GM12874 (cell line): ENCODE measurements around the gene SH3RF3.

Source experiments
- TF ChIP-seq, protein P1 (sequence below): IDR thresholded peaks from 2 replicates; pipeline ENCODE4 v1.5.1; 2011; ENCODE audit warnings: low read depth, mild to moderate bottlenecking, control low read depth, low read length, moderate library complexity; ENCODE audit not compliant: insufficient read depth

Gene SH3RF3

DNA sequence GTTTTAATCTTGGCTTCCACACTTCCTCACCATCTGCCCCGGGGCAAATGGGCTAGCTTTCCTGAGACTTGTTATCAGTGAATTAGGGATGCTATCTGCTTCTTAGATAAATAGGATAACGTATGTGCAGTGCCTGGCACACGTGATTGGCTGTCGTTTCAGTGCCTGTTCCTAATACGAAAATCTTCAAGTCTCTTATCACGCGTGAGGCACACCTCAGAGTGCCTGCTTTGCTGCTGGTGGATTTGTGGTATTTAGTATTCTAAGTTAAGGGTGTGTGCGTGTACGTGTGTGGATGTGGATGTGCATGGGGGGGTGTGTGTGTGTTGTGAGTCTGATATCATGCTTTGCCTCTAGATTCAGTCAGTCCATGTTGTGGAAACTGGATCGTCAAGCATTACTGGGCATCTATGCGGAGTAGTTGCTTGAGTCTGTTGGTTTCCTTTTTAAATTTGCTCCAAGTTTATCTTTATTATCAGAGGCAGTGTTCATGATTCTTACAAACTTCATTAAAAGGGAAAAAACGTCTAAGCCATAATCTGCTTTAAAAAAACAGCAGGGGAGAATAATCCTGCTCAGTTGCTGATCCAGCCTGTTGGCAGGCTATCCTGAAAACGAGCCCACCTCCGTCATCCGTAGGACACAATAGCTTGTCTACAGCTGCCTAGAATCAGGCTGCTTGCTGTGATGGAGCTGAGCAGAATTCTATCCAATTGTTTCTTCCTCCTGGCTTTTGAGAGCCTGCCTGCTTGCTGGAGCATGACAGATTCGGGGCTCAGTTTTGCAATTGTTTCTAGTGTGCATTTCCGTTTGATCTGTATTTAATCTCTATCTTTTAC is 6.6 kb downstream of the SH3RF3 start:
- TF ChIP-seq, protein P1, sequence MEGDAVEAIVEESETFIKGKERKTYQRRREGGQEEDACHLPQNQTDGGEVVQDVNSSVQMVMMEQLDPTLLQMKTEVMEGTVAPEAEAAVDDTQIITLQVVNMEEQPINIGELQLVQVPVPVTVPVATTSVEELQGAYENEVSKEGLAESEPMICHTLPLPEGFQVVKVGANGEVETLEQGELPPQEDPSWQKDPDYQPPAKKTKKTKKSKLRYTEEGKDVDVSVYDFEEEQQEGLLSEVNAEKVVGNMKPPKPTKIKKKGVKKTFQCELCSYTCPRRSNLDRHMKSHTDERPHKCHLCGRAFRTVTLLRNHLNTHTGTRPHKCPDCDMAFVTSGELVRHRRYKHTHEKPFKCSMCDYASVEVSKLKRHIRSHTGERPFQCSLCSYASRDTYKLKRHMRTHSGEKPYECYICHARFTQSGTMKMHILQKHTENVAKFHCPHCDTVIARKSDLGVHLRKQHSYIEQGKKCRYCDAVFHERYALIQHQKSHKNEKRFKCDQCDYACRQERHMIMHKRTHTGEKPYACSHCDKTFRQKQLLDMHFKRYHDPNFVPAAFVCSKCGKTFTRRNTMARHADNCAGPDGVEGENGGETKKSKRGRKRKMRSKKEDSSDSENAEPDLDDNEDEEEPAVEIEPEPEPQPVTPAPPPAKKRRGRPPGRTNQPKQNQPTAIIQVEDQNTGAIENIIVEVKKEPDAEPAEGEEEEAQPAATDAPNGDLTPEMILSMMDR: no peak

DNA sequence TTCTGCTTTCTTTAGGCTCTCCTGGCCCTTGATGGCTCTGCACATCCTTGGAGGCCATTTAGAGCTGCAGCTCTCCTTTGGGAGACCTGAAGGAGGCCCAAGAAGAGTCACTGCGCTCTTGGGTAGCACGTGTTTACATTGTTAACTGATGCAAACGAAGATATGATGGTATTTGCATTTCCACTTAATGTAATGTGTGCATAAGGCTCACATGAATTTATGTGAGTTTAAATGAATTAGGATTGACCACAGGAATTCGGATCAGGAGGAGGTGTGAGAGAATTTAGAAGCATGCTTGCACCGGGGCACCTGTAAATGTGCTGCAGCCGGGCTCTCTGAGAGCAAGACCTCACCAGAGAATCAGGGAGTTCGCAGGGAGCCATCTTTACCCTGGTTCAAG is 7.5 kb downstream of the SH3RF3 start:
- TF ChIP-seq, protein P1: no peak

DNA sequence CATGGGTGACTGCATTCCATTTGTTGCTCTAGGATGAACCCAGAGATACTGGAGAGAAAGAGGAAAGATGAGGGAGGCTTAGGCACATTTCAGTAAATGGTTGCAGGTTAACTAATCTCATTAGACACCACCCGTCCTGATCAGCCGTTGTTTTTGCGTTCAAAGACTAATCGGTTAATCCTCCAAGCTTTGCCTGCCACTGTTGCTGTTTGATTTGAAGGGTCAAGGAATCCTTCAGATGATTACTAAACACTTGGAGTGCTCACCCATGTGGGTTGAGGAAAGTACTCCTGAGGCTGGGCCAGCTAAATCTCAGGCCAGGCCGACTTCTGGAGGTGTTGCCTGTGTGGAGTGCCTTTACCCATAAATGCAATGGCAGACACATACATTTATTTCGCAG is 8.6 kb downstream of the SH3RF3 start:
- TF ChIP-seq, protein P1: no peak

DNA sequence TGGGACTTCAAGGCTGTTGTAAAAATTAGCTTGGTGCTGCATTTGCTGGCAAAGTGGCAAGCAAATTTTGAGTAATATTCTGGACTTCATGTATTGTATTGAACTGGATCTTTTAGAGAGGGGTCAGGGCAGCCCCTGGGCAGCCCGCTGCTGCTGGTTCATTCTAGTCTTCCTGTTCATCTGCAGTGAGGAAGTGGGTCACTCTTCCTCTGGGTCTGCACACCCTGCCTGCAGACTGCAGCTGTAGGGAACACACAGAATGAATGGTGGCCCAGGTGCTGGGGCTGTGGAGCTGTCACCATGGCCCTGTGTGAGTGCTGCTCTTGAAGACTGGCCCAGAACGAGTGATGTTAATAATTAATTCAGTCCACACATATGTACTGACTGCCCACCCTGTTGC is 9.4 kb downstream of the SH3RF3 start:
- TF ChIP-seq, protein P1: no peak

DNA sequence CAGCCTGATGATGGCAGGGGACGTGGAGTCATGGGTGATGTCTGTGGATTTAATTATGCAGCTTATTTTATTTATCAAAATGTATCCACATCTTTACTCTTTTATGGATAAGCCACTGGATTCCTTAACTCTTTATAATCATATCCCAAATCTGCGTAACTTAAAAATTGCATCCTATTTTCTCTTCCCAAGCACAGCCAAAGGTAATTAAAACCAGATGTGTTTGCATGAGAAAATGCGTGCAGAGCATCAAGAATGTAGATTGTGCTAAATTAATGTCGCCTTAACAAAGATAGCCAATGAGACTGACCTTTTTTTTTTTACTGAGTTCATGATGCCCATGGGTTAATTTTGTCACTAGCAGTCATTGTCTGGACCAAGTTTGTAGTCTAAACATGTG is 10.0 kb downstream of the SH3RF3 start:
- TF ChIP-seq, protein P1: no peak

DNA sequence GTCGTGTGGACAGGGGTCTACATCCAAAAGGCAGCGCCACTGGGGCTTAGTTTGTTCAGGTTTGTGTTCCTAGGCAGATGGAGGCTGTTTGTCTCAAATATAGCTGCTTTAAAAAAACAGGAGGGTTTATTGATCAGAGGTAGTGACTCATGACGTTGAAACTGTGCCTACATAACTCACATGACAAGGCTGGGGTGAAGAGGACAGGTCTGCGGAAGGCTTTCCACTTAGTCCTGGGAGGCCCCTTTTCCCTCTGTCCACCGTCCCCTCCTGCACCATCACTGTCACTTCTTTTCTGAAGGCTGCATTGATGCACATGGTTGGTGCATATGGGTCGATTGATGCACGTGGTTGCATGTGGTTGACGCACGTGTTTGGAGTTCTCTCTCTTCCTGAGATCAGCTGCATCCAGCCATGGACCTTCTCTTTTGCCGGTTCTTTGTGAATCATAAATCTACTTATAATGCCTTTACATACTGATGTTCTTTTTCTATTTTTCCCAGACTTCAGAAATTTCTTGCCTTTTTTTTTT is 10.9 kb downstream of the SH3RF3 start:
- TF ChIP-seq, protein P1: no peak

DNA sequence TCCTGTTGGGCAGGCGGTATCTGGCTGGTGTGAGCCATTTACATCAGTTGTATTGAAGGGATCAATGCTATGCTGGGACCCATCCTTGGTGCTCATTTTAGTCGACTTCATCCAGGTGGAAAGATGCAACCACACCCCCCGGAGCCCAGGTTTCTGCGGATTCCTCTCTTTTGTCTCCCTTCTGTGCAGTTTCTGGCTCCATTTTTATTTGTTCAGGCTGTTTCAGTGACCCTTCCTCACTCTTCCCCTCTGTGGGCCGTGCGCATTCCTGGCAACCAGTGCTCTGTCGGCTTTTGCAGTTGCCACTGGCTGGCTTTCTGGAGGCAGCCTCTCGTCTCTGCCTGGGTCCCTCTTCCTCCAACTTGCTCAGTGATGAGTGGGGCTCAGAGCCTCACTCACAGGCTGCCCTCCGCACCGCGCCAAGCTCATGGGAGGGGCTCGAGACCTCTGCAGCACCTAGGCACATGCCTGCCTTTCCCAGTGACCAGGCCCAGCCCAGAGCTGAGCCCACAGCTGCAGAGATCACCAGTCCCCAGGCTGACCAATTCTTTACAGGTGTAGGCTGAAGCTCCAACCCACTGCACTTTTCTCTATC is 12.1 kb downstream of the SH3RF3 start:
- TF ChIP-seq, protein P1: no peak
